HFFc6 (cell line): ENCODE results near the gene DYTN. TPM values are rescaled to one million over a fixed set of nuclear protein-coding genes. Genes with fewer than 3 reads are reported as not detected.

ENCODE experiments used
- DNase-seq: peaks from one replicate; pipeline ENCODE4 v3.0.0-alpha.2; 2018
- H3K27ac Mint-ChIP-seq: 2 replicates; pipeline ENCODE4 v1.8.0; 2020; ENCODE audit warnings: mild to moderate bottlenecking, mixed read lengths
- H3K27me3 Mint-ChIP-seq: 2 replicates; pipeline ENCODE4 v1.8.0; 2021; ENCODE audit warnings: mild to moderate bottlenecking, moderate library complexity, mixed read lengths; ENCODE audit not compliant: insufficient read depth
- H3K36me3 Mint-ChIP-seq: 2 replicates; pipeline ENCODE4 v1.8.0; 2021; ENCODE audit warnings: low read depth, mixed read lengths
- H3K4me1 Mint-ChIP-seq: 2 replicates; pipeline ENCODE4 v1.8.0; 2020; ENCODE audit warnings: low read depth, mixed read lengths
- H3K4me3 Mint-ChIP-seq: 2 replicates; pipeline ENCODE4 v1.8.0; 2020; ENCODE audit warnings: mild to moderate bottlenecking, moderate library complexity, mixed read lengths
- H3K9me3 Mint-ChIP-seq: 2 replicates; pipeline ENCODE4 v1.8.0; 2020; ENCODE audit warnings: mild to moderate bottlenecking, mixed read lengths
- CTCF ChIP-seq: fragments of 200-600 bp; sonication (generic); IDR thresholded peaks from 2 replicates; pipeline ENCODE4 v1.5.0; 2021; ENCODE audit warnings: antibody characterized with exemption, mild to moderate bottlenecking
- total RNA-seq, 6 experiments: library from RNA; stranded (reverse); fragmentation: NEBNext Ultra II Directional; extraction: Animal tissue kit (Norgen Biotek cat#: 25700); gene quantifications; 2 replicates in 1 of 6; 3 replicates in 5 of 6; pipeline ENCODE4 v1.2.3, GENCODE V29; 2021

DYTN gene
- total RNA-seq, 6 experiments from 2014 or later = not detected

DNA sequence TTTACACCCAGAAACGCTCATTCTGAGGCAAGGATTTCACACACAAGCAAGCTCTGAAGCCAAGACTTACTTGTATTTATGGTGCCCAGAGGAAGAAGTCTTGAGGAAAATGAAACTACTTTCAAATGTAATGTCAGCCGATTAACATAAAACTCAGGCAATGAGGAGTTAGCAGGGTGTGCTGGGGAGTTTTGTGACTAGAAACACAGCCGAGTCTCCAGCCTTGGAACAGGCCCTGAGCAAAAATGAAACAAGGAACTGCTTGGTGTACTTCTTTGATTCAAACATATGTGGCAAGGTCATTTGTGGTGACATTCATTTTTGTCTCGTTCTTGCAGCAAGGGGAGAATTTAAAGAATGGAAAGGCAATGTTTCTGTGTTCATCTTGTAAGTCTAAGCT, 4.5 kb downstream of the DYTN start:
- H3K27me3 Mint-ChIP-seq = no peaks in the 10 kb centered on the region; the same call in none of the 2 replicates
- peak overlapping the region; percentile 30 for H3K4me3 Mint-ChIP-seq
- no peak for TF ChIP-seq CTCF
- no peak overlapping the region for H3K27ac Mint-ChIP-seq
- H3K36me3 Mint-ChIP-seq = no peaks in the 10 kb centered on the region
- DNase-seq = no peak
- H3K4me1 Mint-ChIP-seq = peaks cover 9% of the 10 kb centered on the region; the same call in 1 of the 2 replicates
- H3K9me3 Mint-ChIP-seq = no peaks in the 10 kb centered on the region; the same call in 1 of the 2 replicates

DNA sequence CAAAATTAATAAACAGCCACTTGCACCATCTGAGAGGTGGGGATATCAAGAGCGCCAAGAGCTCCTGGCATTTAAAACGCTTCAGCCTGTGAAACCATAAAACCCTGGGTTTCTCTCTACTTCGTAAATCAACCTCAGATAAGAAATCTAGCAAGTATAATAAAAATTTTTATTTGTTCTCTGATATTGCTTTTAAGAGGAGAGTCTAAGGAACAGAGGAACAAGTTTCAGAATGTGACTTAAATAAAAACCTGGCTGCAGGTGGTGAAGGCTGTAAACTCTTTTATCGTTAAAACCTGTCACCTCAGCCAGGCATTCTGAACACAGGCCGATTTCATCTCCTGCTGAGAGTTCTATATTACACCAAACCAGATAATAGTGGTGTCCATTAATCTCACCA, 9.9 kb downstream of the DYTN start:
- H3K27ac Mint-ChIP-seq = no peak overlapping the region
- no peaks in the 10 kb centered on the region for H3K9me3 Mint-ChIP-seq
- peaks cover 9% of the 10 kb centered on the region; the same call in 1 of the 2 replicates for H3K4me1 Mint-ChIP-seq
- H3K4me3 Mint-ChIP-seq = no peak overlapping the region
- peaks cover 12% of the 10 kb centered on the region for H3K27me3 Mint-ChIP-seq
- no peak for DNase-seq
- H3K36me3 Mint-ChIP-seq = no peaks in the 10 kb centered on the region
- TF ChIP-seq CTCF = no peak

DNA sequence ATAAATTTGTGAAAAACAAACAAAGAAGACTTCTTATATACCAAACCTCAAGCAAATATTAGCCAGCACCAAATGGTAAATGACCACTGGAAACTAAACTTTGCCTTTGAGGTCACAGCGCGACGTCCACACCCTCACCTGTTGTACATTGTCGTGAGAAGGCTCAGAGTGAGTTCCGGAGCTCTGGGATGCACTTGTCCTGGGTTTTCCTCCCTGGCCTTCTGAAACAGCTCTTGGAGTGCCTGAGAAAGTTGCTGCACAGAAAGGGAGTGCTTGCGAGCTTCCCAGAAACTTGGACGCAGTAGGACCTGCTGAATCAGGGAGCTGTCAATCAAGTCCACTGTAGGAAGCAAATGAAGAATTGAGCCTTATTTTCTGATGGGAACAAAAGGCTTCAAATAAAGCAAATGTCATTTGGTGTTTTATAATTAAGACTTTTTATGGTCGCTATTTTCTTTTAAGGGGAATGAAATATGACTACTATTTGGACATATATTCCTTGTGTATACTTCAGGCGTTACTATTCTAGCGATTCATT, 11.0 kb downstream of the DYTN start:
- Mint-ChIP-seq H3K4me3 (no peak overlapping the region), H3K36me3 (no peaks in the 10 kb centered on the region), H3K27ac (no peak overlapping the region), H3K9me3 (no peaks in the 10 kb centered on the region), H3K4me1 (peaks cover 7% of the 10 kb centered on the region; the same call in 1 of the 2 replicates), H3K27me3 (peaks cover 14% of the 10 kb centered on the region)
- TF ChIP-seq CTCF = no peak
- no peak for DNase-seq

DNA sequence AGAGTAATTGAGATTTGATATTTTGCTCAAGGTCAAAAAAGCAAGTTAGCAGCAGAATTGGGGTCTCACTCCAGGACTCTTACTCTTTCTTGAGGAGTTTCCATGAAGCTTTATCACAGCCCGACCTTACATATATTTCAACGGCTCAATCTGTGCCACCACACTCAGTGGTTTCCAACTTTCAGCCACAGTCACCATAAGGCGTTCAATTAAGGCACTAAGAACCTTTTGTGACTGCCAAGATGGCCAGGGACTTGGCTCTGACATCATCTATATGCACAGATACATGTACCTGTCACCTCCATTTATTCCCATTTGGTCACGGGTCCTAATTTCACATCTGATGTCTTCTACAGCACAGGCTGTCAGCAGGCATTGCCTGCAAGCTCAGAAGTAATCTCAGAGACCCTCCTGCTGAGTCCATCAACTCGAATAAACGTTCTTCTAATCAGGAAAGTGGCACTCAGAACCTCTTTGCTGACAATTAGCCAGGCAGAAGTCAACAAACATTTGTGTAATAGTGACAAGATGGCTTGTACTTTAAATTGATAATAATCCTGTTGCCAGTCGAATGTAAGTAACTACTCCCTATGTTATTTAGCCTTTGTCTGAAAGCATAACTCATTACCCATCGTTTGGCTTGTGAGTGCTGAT, 16.1 kb downstream of the DYTN start:
- Mint-ChIP-seq H3K36me3 (no peaks in the 10 kb centered on the region), H3K27ac (no peak overlapping the region), H3K9me3 (no peaks in the 10 kb centered on the region), H3K4me1 (no peaks in the 10 kb centered on the region), H3K4me3 (no peak overlapping the region), H3K27me3 (peaks cover 10% of the 10 kb centered on the region)
- no peak for DNase-seq
- TF ChIP-seq CTCF = no peak

GRCh38 chr2:206700156-206700555, 18.0 kb downstream of the DYTN start:
- Mint-ChIP-seq H3K4me1 (no peaks in the 10 kb centered on the region), H3K27ac (no peak overlapping the region), H3K36me3 (no peaks in the 10 kb centered on the region), H3K4me3 (no peak overlapping the region; the same call in 1 of the 2 replicates), H3K9me3 (no peaks in the 10 kb centered on the region), H3K27me3 (peaks cover 10% of the 10 kb centered on the region)
- no peak for DNase-seq
- TF ChIP-seq CTCF = no peak
